ACHN (cell line): ENCODE data around the gene GRID2.

Source experiments
- DNase-seq: peaks from one replicate; pipeline ENCODE4 v3.0.0-alpha.2; 2015
- in situ Hi-C: cut with HindIII; loops from 2 replicates; pipeline ENCODE4 v1.10.0; 2017; ENCODE audit warnings: low sequenced_read_pairs, low pct_ligation_motif_present, low pct_unique_long_range_greater_than_20kb

The GRID2 gene

DNA sequence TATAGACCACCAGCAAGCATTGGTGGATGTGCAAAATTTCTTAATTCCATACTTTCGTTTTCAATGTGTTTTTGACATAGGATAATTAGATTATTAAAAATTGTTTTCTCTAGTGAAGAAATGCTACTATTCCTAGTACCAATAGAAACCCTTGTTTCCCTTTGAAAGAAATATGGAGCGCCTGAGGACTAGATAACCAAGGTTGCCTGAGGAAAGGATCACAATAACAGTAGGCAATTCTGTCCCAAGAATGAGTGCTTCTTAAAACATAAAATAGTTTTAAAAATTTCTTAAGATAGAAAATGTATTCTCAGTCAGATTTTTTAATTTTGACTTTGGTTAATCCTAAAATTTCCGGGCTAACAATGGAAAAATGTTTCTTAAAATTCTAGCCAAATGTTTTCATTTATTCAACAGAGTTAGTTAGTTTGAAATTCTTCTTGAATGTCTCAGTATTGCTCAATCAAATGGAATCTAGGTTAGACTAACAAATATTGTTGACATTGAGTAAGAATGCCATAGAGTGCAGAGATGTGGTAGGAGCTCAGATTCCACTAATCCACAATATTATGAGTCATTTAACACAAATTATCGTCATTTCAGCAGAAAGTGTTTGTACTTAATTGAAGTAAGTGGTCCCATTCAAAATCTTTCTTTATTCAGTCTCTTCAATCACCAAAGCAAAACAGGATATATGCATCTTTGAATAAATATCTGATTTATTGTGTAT is 666.0 kb downstream of the GRID2 start:
- peak; percentile 88 for DNase-seq

DNA sequence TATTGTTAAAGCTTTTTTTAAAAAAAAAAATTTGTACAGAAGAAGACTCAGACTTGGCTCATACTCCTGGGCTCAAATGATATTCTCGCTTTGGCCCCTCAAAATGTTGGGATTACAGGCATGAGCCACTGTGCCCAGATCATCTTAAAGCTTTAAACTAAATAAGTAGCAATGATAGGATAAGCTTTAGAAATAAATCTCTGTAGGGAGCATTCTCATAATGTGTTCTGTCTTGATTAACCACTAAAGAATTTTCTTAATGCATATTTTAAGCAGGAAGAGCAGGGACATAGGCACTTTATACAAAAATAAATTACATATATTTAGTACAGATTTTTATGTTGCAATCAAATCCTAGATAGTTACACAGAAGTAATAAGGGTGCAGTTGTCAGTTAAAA is 667.2 kb downstream of the GRID2 start:
- DNase-seq: no peak
- in situ Hi-C loops: no loop called here

More for the DNA sequence above, 666.0 kb downstream of the GRID2 start:
- in situ Hi-C loops: no loop called here

- DNase-seq: no peak
- in situ Hi-C loops: no loop called here
These were observed 684.5 kb downstream of the GRID2 start for GRCh38 chr4:92988301-92988700.

GRCh38 chr4:92992758-92993157 is 689.0 kb downstream of the GRID2 start:
- in situ Hi-C loops: no loop called here
- no peak for DNase-seq

GRCh38 chr4:92994727-92995126 is 691.0 kb downstream of the GRID2 start:
- DNase-seq: no peak
- in situ Hi-C loops: no loop called here

- in situ Hi-C loops: no loop called here
- DNase-seq: no peak
These were observed 692.8 kb downstream of the GRID2 start for GRCh38 chr4:92996533-92996932.

GRCh38 chr4:93000910-93001309 is 697.1 kb downstream of the GRID2 start:
- in situ Hi-C loops: no loop called here
- no peak for DNase-seq

GRCh38 chr4:93002240-93002639 is 698.5 kb downstream of the GRID2 start:
- in situ Hi-C loops: no loop called here
- no peak for DNase-seq

GRCh38 chr4:93016350-93016749 is 712.6 kb downstream of the GRID2 start:
- in situ Hi-C loops: no loop called here
- DNase-seq: no peak

- DNase-seq: no peak
- in situ Hi-C loops: no loop called here
These were observed 714.5 kb downstream of the GRID2 start for GRCh38 chr4:93018243-93018642.

DNA sequence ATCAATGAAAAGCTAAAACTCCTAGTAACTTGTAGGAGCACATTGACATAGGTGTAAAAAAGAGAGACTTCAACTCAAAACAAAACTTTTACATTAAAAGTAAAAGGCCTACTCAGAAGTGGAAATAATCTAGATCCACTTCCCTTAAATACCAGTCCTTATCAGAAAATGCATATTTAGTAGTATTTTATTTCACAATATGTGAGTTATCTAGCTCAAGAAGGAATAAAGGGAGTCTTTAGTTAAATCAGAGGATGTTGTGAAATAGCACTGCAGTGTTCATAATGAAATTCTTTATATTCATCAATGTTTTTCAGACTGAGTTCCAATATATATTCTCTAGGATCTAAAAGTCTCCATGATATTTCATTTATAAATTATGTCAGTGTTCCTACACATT is 715.0 kb downstream of the GRID2 start:
- in situ Hi-C loops: no loop called here
- no peak for DNase-seq

DNA sequence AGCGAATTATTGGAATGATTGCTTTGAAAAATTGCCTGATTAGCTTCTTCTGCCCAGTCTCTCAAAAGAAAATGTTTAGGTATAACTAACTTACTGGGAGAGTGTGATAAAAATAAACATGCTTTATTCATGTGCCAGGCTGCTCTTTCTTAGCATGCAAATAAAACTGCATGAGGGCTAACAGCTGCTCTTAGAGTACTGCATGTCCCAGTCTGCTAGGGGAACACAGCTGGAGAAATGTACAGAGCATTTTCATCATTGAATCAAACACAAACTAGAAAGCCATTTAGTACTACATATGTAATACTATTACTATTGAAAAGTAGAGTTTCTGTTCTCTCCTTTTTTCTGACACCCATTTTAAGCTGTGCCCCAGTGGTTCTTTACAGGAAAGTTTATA is 726.0 kb downstream of the GRID2 start:
- no peak for DNase-seq

DNA sequence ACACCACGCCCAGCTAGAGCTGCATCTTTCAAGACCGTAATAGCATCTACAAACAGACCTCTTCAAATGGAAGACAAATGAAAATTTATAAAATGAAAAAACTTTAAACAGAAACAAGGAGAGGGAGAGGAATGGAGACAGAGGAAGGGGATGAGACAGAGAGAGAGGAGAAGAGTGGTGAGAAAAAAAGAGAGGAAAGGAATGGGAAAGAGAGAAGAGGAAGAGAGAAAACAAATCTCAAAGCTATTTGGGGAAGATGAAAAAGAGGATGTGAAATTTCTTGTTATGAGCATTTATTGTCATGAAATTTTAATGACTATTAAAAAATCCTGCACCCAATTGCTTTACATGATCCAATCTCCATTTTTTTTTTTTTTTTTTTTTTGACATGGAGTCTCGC is 726.9 kb downstream of the GRID2 start:
- in situ Hi-C loops: no loop called here

More for the DNA sequence above, 726.0 kb downstream of the GRID2 start:
- in situ Hi-C loops: no loop called here

DNA sequence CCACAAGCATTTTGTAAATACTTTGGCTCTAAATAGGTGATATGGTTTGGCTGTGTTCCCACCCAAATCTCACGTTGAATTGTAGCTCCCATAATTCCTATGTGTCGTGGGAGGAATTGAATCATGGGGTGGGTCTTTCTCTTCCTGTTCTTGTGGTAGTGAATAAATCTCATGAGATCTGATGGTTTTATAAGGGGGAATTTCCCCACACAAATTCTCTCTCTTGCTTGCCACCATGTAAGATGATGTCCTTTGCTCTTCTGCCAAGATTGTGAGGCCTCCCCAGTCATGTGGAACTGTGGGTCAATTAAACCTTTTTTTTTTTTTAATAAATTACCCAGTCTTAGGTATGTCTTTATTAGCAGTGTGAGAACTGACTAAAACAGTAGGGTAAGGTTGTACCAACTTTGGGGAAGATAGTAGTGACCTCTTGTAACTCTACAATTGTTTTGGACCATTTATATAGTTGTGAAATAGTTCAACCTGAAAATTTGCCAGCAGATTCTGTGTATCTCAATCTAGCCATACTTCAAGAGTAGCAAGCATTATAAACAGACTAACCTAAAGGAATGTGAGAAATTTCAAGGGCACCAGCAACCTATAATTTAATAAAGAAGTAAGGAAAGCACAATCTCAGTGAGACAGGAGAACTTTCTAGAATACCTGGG is 727.8 kb downstream of the GRID2 start:
- DNase-seq: no peak
- in situ Hi-C loops: no loop called here

More for the DNA sequence above, 726.9 kb downstream of the GRID2 start:
- DNase-seq: no peak

DNA sequence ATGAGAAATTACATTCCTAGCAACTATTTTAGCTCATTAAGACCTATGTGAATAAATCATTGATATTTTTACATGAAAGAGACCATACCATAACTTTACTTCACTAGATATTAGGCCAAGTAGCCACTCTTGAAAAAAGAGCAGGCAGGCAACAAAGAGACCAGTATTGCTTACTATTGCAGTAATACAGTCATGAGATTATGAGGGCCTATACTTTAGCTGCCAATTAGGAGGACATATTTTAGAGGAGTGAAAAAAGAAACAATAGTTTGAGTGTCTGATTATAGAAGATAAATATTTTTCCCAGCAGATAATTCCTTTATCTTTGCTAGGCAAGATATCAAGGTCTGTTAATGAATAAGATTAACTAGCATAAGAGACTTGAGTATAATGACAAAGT is 739.0 kb downstream of the GRID2 start:
- in situ Hi-C loops: no loop called here

GRCh38 chr4:93053140-93053539 is 749.4 kb downstream of the GRID2 start:
- no peak for DNase-seq

More for the DNA sequence above, 739.0 kb downstream of the GRID2 start:
- no peak for DNase-seq

GRCh38 chr4:93061826-93062225 is 758.1 kb downstream of the GRID2 start:
- no peak for DNase-seq
- in situ Hi-C loops: no loop called here

More at GRCh38 chr4:93053140-93053539, 749.4 kb downstream of the GRID2 start:
- in situ Hi-C loops: no loop called here

DNA sequence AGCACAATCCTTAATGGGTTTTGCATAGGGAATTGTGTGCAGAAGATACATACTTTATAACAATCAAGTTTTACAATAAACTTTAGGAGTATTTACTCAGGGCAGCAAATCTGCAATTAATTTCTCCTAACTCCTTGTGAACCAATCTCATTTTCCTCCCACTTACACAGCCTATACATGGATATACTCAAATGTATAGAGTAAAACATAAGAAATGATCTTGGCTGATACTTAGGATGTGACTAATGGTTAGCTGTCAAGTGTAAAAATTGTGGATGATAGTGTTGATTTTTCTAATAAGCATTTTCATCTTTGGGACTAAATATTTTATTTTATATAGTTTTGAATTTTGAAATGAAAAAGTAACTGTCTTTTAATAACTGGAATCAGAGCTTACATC is 759.6 kb downstream of the GRID2 start:
- no peak for DNase-seq
- in situ Hi-C loops: no loop called here

DNA sequence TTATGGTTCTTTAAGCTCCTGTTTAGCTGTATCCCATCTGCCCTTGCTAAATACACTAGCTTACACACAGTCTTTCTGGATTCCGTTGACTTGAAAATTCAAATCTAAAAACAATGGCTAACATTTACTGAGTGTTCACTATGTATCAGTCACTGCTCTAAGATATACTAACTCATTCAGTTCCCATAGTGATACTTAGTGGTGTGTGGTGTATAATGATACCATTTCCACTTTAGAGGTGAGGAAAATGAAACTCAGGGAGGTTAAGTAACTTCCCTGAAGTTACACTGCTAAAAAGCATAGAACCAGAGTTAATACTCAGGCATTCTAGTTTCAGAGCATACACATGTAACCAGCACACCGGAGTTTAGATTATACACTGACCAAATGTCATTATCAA is 762.0 kb downstream of the GRID2 start:
- in situ Hi-C loops: no loop called here

GRCh38 chr4:93066749-93067148 is 763.0 kb downstream of the GRID2 start:
- in situ Hi-C loops: no loop called here
- DNase-seq: no peak

More for the DNA sequence above, 762.0 kb downstream of the GRID2 start:
- DNase-seq: no peak
